OCI-LY7 (cell line): ENCODE measurements around the gene IHH. TPM values are rescaled to one million over a fixed set of nuclear protein-coding genes. Genes with fewer than 3 reads are reported as not detected.

Experiments
- BruUV-seq: library from RNA; stranded (reverse); fragments of 400-500 nt; replicated peaks from 2 replicates; lab custom pipeline; 2021; lab: Mats Ljungman, UMichigan
- CTCF ChIA-PET: fragments of 300-600 bp; sonication (Branson Sonifier 250); formaldehyde crosslinking; loops from one replicate; lab custom pipeline; 2022; ENCODE audit warnings: antibody characterized with exemption; ENCODE audit not compliant: unreplicated experiment; lab: Charles Lee
- POLR2A ChIA-PET: fragments of 300-600 bp; sonication (Branson Sonifier 250); formaldehyde crosslinking; loops from one replicate; lab custom pipeline; 2022; ENCODE audit warnings: antibody characterized with exemption; lab: Charles Lee
- DNase-seq: peaks from one replicate; pipeline ENCODE4 v3.0.0-alpha.2; 2015; ENCODE audit warnings: low spot score
- H2AFZ ChIP-seq: fragments of 200-600 bp; sonication (generic), shearing (Covaris generic); 2 replicates; pipeline ENCODE4 v1.6.1; 2014; ENCODE audit warnings: mild to moderate bottlenecking, antibody characterized with exemption, low read length, moderate library complexity
- H3K27ac ChIP-seq: fragments of 200-600 bp; sonication (generic); 2 replicates; pipeline ENCODE4 v1.5.1; 2014; ENCODE audit warnings: mixed run types, low read depth, mild to moderate bottlenecking, moderate library complexity, low read length, inconsistent platforms; ENCODE audit not compliant: poor library complexity, severe bottlenecking
- H3K36me3 ChIP-seq: fragments of 200-600 bp; sonication (generic); 2 replicates; pipeline ENCODE4 v1.6.1; 2014; ENCODE audit warnings: mild to moderate bottlenecking, antibody characterized with exemption, low read length, moderate library complexity, mixed read lengths; ENCODE audit not compliant: insufficient read depth
- H3K4me1 ChIP-seq: fragments of 200-600 bp; sonication (generic); 2 replicates; pipeline ENCODE4 v1.5.1; 2014; ENCODE audit warnings: mild to moderate bottlenecking, low read length; ENCODE audit not compliant: insufficient read depth, poor library complexity, severe bottlenecking
- H3K4me2 ChIP-seq: fragments of 200-600 bp; sonication (generic); 2 replicates; pipeline ENCODE4 v1.6.1; 2014; ENCODE audit warnings: mild to moderate bottlenecking, low read length
- H3K4me3 ChIP-seq: fragments of 200-600 bp; sonication (generic); 2 replicates; pipeline ENCODE4 v1.5.1; 2014; ENCODE audit warnings: mild to moderate bottlenecking, low read depth, low read length; ENCODE audit not compliant: poor library complexity, severe bottlenecking
- H3K79me2 ChIP-seq: fragments of 200-600 bp; sonication (generic); 2 replicates; pipeline ENCODE4 v1.6.1; 2016; ENCODE audit warnings: low read depth, mild to moderate bottlenecking, low read length, moderate library complexity, mixed read lengths; ENCODE audit not compliant: insufficient read depth
- H3K9me2 ChIP-seq: fragments of 200-600 bp; sonication (generic); 2 replicates; pipeline ENCODE4 v1.6.1; 2016; ENCODE audit warnings: mild to moderate bottlenecking, low read length, mixed read lengths; ENCODE audit not compliant: insufficient read depth
- H3K9me3 ChIP-seq: fragments of 200-600 bp; sonication (generic); 2 replicates; pipeline ENCODE4 v1.6.1; 2014; ENCODE audit warnings: mild to moderate bottlenecking, mixed run types, low read length, mixed read lengths
- H4K20me1 ChIP-seq: fragments of 200-600 bp; sonication (generic); 2 replicates; pipeline ENCODE4 v1.6.1; 2014; ENCODE audit warnings: mild to moderate bottlenecking, antibody characterized with exemption, low read length, moderate library complexity, mixed read lengths; ENCODE audit not compliant: insufficient read depth
- CTCF ChIP-seq: fragments of 200-600 bp; sonication (generic); conservative IDR thresholded peaks from 2 replicates; pipeline ENCODE4 v1.5.1; 2014; ENCODE audit warnings: mild to moderate bottlenecking, antibody characterized with exemption, low read length, moderate library complexity, mixed read lengths
- EZH2phosphoT487 ChIP-seq: fragments of 200-600 bp; sonication (generic); IDR thresholded peaks from 2 replicates; pipeline ENCODE4 v1.6.1; 2018; ENCODE audit warnings: low read depth, borderline replicate concordance, mild to moderate bottlenecking, mixed run types, antibody characterized with exemption, low read length, moderate library complexity, mixed read lengths
- intact Hi-C: fragments of 100-400 bp; cut with micrococcal nuclease; formaldehyde crosslinking; loops from one replicate; pipeline ENCODE4 v1.10.0; 2022; ENCODE audit not compliant: unreplicated experiment
- total RNA-seq, 2 experiments: library from RNA; depleted of rRNA in 1 of 2; stranded (reverse); fragments of >200 nt in 1 of 2; shearing (Covaris generic) in 1 of 2; gene quantifications; 2 replicates each; pipeline ENCODE4 v1.2.3, GENCODE V29; 2014 to 2022

The IHH gene
- total RNA-seq, 2 experiments from 2014 or later, result not detected

DNA sequence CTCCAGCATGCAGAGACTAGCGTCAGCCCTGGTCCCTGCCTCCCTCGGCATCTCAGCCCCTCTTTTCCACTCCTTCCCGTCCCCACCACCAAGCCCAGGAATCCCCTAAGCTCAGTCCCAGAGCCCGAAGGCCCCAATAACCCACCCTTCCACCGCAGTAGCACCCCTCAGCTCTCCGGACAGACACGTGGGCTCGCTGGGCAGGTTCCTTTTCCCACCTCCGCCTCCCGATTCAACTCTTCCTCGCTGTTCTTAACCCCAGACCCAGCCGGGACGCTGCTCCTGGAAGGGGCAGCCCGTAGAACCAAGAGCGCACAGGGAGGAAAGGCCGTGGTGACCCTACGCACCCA, 1.4 kb downstream of the IHH start:
- ChIA-PET POLR2A (no interaction called here), CTCF (no interaction called here)
- no peak for DNase-seq
- Histone ChIP-seq H3K27ac (no peak overlapping the region), H3K9me2 (no peaks in the 10 kb centered on the region), H3K9me3 (no peaks in the 10 kb centered on the region), H2AFZ (no peak overlapping the region), H4K20me1 (no peaks in the 10 kb centered on the region), H3K4me1 (no peaks in the 10 kb centered on the region), H3K4me2 (no peak overlapping the region), H3K36me3 (no peaks in the 10 kb centered on the region), H3K4me3 (no peak overlapping the region), H3K79me2 (no peaks in the 10 kb centered on the region)
- TF ChIP-seq EZH2phosphoT487, result no peak
- TF ChIP-seq CTCF, result no peak
- no TSS peak for BruUV-seq
- intact Hi-C loops, result loop anchor here (2.0 to 5.0 kb wide), 2 partner anchors 43 to 235 kb away; no protein-coding TSS in a partner anchor

DNA sequence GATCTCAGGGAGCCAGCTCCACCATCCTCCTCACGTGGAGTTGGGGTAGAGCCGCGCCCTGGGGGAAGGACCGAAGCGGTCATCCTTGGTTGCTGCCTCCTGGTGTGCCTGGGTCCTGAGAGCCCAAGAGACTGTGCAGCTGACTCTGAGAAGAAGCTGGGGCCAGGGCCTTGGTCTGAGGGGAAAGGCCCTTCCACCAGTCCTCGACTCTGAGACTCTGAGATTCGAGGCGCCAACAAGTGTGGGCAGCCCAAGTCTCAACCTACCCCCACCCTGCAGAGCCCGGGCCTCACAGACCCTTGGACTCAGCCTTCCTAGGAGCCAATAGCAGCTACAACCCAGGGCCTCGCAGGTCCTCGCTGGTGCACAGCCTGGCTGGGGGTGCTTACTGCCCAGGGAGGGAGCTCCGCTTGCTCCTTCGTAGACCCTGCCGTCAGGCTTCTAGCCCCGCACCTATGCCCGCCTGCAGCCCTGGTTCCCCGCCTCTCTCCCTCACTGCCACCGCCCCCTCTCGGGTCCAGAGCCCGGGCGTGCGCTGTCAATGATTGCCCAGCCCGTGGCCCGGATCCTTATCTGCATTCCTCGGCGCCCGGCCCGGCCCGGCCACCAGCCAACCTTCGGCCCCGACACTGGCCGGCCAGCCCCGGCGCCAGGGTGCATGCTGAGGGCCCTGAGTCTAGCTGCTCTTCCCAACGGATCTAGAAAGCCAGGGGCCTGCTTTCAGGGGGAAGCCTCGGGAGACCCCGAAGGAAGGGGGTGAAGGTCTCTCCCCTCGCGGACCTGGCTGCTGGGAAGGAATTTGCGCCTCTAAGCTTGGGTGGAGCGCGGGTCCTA, 2.0 kb downstream of the IHH start:
- Histone ChIP-seq H3K9me3 (no peaks in the 10 kb centered on the region), H2AFZ (no peak overlapping the region), H3K4me2 (no peak overlapping the region), H3K79me2 (no peaks in the 10 kb centered on the region), H3K4me3 (no peak overlapping the region), H4K20me1 (no peaks in the 10 kb centered on the region), H3K27ac (no peak overlapping the region), H3K9me2 (no peaks in the 10 kb centered on the region), H3K36me3 (no peaks in the 10 kb centered on the region), H3K4me1 (no peaks in the 10 kb centered on the region)
- intact Hi-C loops, result loop anchor here (1.0 to 5.0 kb wide), 4 partner anchors 44 to 236 kb away; no protein-coding TSS in a partner anchor
- DNase-seq, result no peak
- ChIA-PET POLR2A (no interaction called here), CTCF (interaction anchor here (0.8 to 1.1 kb wide), 2 partner anchors 63 to 95 kb away, joined by 3 to 4 read pairs; no protein-coding TSS in a partner anchor)
- no TSS peak for BruUV-seq
- TF ChIP-seq CTCF (no peak), EZH2phosphoT487 (no peak)
